A549 (cell line): ENCODE results near the gene PTPRN2. TPM values are rescaled to one million over a fixed set of nuclear protein-coding genes. Genes with fewer than 3 reads are reported as not detected.

Source experiments
- ATAC-seq, 2 experiments: fragments of 200-7000 bp in 1 of 2; fragments of >200 bp in 1 of 2; cut with Nextera tagmentation in 1 of 2; cut with Tn5 transposase in 1 of 2; 3 replicates each; pipeline versions ENCODE4 v1.8.0 to v1.9.1; 2018 to 2020; ENCODE audit warnings: mild to moderate bottlenecking in 1 of 2, moderate library complexity in 1 of 2
- CTCF ChIA-PET: fragments of 300-600 bp; sonication (Branson Sonifier 250); formaldehyde crosslinking; extraction: SDS; loops from one replicate; lab custom pipeline; 2021; ENCODE audit warnings: antibody characterized with exemption, inconsistent platforms; lab: Yijun Ruan, JAX
- POLR2A ChIA-PET: fragments of 350-600 bp; formaldehyde crosslinking; extraction: SDS; loops from one replicate; lab custom pipeline; 2021; ENCODE audit warnings: antibody characterized with exemption, inconsistent platforms; lab: Yijun Ruan, JAX
- DNase-seq, 2 experiments: peaks; one replicate each; pipeline versions ENCODE4 v3.0.0 to v3.0.0-alpha.2; 2011 to 2016; ENCODE audit warnings: low read depth in 1 of 2, low spot score in 1 of 2
- FAIRE-seq: peaks from 2 replicates; lab custom pipeline; 2011; peaks lifted over from hg19 to GRCh38; lab: Jason Lieb, UNC
- H3K27ac ChIP-seq, 2 experiments: fragments of >200 bp; sonication (Bioruptor Twin); formaldehyde crosslinking; 3 replicates each; pipeline ENCODE4 v1.5.1; 2016 to 2017
- H3K4me1 ChIP-seq: fragments of >200 bp; sonication (Bioruptor Twin); formaldehyde crosslinking; 3 replicates; pipeline ENCODE4 v1.6.1; 2016
- H3K4me2 ChIP-seq: fragments of >200 bp; sonication (Bioruptor Twin); formaldehyde crosslinking; 3 replicates; pipeline ENCODE4 v1.6.1; 2016
- H3K4me3 ChIP-seq: fragments of >200 bp; sonication (Bioruptor Twin); formaldehyde crosslinking; 3 replicates; pipeline ENCODE4 v1.5.1; 2016
- H3K9me3 ChIP-seq: fragments of >200 bp; sonication (Bioruptor Twin); formaldehyde crosslinking; 3 replicates; pipeline ENCODE4 v1.6.1; 2016
- BHLHE40 ChIP-seq: IDR thresholded peaks from 2 replicates; pipeline ENCODE4 v1.6.1; 2012; ENCODE audit warnings: low read depth, low read length, inconsistent platforms
- CBX8 ChIP-seq: fragments of 200-600 bp; sonication (generic); IDR thresholded peaks from 2 replicates; pipeline ENCODE4 v1.6.1; 2016
- CEBPB ChIP-seq, 2 experiments: fragments of >200 bp in 1 of 2; sonication (Bioruptor Twin) in 1 of 2; formaldehyde crosslinking in 1 of 2; IDR thresholded peaks; 2 replicates each; pipeline ENCODE4 v1.6.1; 2012 to 2016
- CHD4 ChIP-seq: fragments of 200-600 bp; sonication (generic); IDR thresholded peaks from 2 replicates; pipeline ENCODE4 v1.6.1; 2016; ENCODE audit warnings: antibody characterized with exemption, mild to moderate bottlenecking, borderline replicate concordance
- CTCF ChIP-seq: fragments of >200 bp; sonication (Bioruptor Twin); formaldehyde crosslinking; IDR thresholded peaks from 3 replicates; pipeline ENCODE4 v1.5.1; 2016
- FOSB ChIP-seq: fragments of 250-450 bp; sonication (Bioruptor Pico); IDR thresholded peaks from 2 replicates; pipeline ENCODE4 v1.5.0; 2020; ENCODE audit warnings: mild to moderate bottlenecking, moderate library complexity
- FOXS1 ChIP-seq: fragments of 250-450 bp; sonication (Bioruptor Pico); IDR thresholded peaks from 2 replicates; pipeline ENCODE4 v1.5.0; 2020; ENCODE audit warnings: mild to moderate bottlenecking, moderate library complexity
- GATA3 ChIP-seq: IDR thresholded peaks from 2 replicates; pipeline ENCODE4 v1.6.1; 2012; ENCODE audit warnings: borderline replicate concordance
- HOXB13 ChIP-seq: fragments of 250-450 bp; sonication (Bioruptor Pico); IDR thresholded peaks from 2 replicates; pipeline ENCODE4 v1.5.0; 2020; ENCODE audit warnings: low read depth, mild to moderate bottlenecking, moderate library complexity
- HOXB5 ChIP-seq: fragments of 250-450 bp; sonication (Bioruptor Pico); IDR thresholded peaks from 2 replicates; pipeline ENCODE4 v1.5.0; 2020; ENCODE audit warnings: mild to moderate bottlenecking, moderate library complexity
- JUN ChIP-seq, 2 experiments: fragments of >200 bp; sonication (Bioruptor Twin); formaldehyde crosslinking; IDR thresholded peaks; 2 replicates in 1 of 2; 3 replicates in 1 of 2; pipeline ENCODE4 v1.6.1; 2016 to 2017
- JUNB ChIP-seq: fragments of >200 bp; sonication (Bioruptor Twin); formaldehyde crosslinking; IDR thresholded peaks from 2 replicates; pipeline ENCODE4 v1.6.1; 2016
- KDM1A ChIP-seq: fragments of 200-600 bp; sonication (generic); IDR thresholded peaks from 2 replicates; pipeline ENCODE4 v1.6.1; 2016; ENCODE audit warnings: low read depth, mild to moderate bottlenecking
- KDM5A ChIP-seq: fragments of 200-600 bp; sonication (generic); IDR thresholded peaks from 2 replicates; pipeline ENCODE4 v1.6.1; 2016; ENCODE audit warnings: antibody characterized with exemption, mild to moderate bottlenecking
- MAX ChIP-seq: IDR thresholded peaks from 2 replicates; pipeline ENCODE4 v1.6.1; 2012
- NFE2L2 ChIP-seq: fragments of 150-350 bp; conservative IDR thresholded peaks from 2 replicates; pipeline ENCODE4 v1.6.1; 2014; ENCODE audit warnings: low read length
- NPAS2 ChIP-seq: fragments of 250-450 bp; sonication (Bioruptor Pico); IDR thresholded peaks from 2 replicates; pipeline ENCODE4 v1.8.0; 2022; ENCODE audit warnings: mild to moderate bottlenecking, moderate library complexity, borderline replicate concordance
- PHF8 ChIP-seq: fragments of 200-600 bp; sonication (generic); IDR thresholded peaks from 2 replicates; pipeline ENCODE4 v1.6.1; 2016; ENCODE audit warnings: low read depth, mild to moderate bottlenecking, antibody characterized with exemption, moderate library complexity, borderline replicate concordance
- POLR2A ChIP-seq: IDR thresholded peaks from 2 replicates; pipeline ENCODE4 v1.6.1; 2012; ENCODE audit warnings: mild to moderate bottlenecking, low read length
- RCOR1 ChIP-seq: fragments of 150-350 bp; IDR thresholded peaks from 2 replicates; pipeline ENCODE4 v1.6.1; 2014; ENCODE audit warnings: antibody characterized with exemption, low read length, low read depth
- RFX5 ChIP-seq: fragments of 450-650 bp; IDR thresholded peaks from 2 replicates; pipeline ENCODE4 v1.7.1; 2014; ENCODE audit warnings: antibody characterized with exemption, mild to moderate bottlenecking, moderate library complexity
- TP53 ChIP-seq: fragments of 250-450 bp; sonication (Bioruptor Pico); IDR thresholded peaks from 2 replicates; pipeline ENCODE4 v1.5.0; 2021; ENCODE audit warnings: mild to moderate bottlenecking, moderate library complexity
- ZNF302 ChIP-seq: fragments of 250-450 bp; sonication (Bioruptor Pico); IDR thresholded peaks from 2 replicates; pipeline ENCODE4 v1.9.0; 2021; ENCODE audit warnings: inconsistent platforms, mild to moderate bottlenecking, moderate library complexity
- WGBS: methylation state at CpG from one replicate; pipeline ENCODE4 v1.1.6; 2017; ENCODE audit errors: missing lambda C conversion rate; 5-methylcytosine and 5-hydroxymethylcytosine counted together
- polyA plus RNA-seq, 4 experiments: library from polyadenylated mRNA; depleted of rRNA in 3 of 4; stranded (reverse); fragments of >200 nt; fragmentation: RNase III in 1 of 4; extraction: RNeasy Plus Mini Kit Qiagen cat#74134 plus additional on column Dnase treatment in 1 of 4; gene quantifications; 2 replicates in 3 of 4; 3 replicates in 1 of 4; pipeline ENCODE4 v1.2.3, GENCODE V29; 2011 to 2017
- TF ChIP-seq, protein P1 (sequence below): fragments of 200-600 bp; sonication (generic); IDR thresholded peaks from 2 replicates; pipeline ENCODE4 v1.6.1; 2016; ENCODE audit warnings: antibody characterized with exemption, mild to moderate bottlenecking, moderate library complexity
- TF ChIP-seq, protein P2 (sequence below): fragments of >200 bp; sonication (Bioruptor Twin); formaldehyde crosslinking; IDR thresholded peaks from 3 replicates; pipeline ENCODE4 v1.6.1; 2016

PTPRN2 gene
- polyA plus RNA-seq, 2 of the 4 experiments (the other 2 are of a cell fraction): 0.41 to 1.2 TPM

DNA sequence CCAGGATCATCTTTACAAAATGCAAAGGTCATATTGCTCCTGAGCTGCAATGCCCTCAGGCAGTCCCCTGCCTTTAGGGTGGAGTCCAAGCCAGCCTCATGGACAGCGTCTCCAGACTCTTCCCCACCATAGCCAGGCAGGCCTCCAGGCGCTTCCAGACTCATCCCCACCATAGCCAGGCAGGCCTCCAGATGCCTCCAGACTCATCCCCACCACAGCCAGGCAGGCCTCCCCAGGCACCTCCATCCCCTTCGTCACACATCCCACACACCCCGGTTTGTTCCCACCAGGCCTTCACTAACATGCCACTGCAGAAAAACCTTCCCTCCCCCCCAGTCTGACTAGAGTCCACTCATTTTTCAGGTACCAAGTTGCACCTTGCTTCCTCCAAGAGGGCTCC, 70.1 kb downstream of the PTPRN2 start:
- WGBS: 46% methylated on average over 4 of the region's 4 CpGs
- FAIRE-seq: no peak
- H3K27ac ChIP-seq: no peak overlapping the region
- H3K9me3 ChIP-seq: peaks cover 5% of the 10 kb centered on the region
- CTCF ChIA-PET: no interaction called here
- H3K4me2 ChIP-seq: no peak overlapping the region
- no peaks in the 10 kb centered on the region for H3K4me1 ChIP-seq
- no peak for DNase-seq
- no peak overlapping the region for H3K4me3 ChIP-seq
- ATAC-seq: no peak
- TF ChIP-seq CHD4: no peak
- TF ChIP-seq KDM1A: no peak
- no peak for TF ChIP-seq TP53 (CRISPR knock-in tag)
- no peak for TF ChIP-seq KDM5A
- no peak for TF ChIP-seq CTCF
- TF ChIP-seq JUN (IDR thresholded peaks at IDR 0.05): no peak
- TF ChIP-seq, protein P1, sequence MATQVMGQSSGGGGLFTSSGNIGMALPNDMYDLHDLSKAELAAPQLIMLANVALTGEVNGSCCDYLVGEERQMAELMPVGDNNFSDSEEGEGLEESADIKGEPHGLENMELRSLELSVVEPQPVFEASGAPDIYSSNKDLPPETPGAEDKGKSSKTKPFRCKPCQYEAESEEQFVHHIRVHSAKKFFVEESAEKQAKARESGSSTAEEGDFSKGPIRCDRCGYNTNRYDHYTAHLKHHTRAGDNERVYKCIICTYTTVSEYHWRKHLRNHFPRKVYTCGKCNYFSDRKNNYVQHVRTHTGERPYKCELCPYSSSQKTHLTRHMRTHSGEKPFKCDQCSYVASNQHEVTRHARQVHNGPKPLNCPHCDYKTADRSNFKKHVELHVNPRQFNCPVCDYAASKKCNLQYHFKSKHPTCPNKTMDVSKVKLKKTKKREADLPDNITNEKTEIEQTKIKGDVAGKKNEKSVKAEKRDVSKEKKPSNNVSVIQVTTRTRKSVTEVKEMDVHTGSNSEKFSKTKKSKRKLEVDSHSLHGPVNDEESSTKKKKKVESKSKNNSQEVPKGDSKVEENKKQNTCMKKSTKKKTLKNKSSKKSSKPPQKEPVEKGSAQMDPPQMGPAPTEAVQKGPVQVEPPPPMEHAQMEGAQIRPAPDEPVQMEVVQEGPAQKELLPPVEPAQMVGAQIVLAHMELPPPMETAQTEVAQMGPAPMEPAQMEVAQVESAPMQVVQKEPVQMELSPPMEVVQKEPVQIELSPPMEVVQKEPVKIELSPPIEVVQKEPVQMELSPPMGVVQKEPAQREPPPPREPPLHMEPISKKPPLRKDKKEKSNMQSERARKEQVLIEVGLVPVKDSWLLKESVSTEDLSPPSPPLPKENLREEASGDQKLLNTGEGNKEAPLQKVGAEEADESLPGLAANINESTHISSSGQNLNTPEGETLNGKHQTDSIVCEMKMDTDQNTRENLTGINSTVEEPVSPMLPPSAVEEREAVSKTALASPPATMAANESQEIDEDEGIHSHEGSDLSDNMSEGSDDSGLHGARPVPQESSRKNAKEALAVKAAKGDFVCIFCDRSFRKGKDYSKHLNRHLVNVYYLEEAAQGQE: no peak
- no peak for TF ChIP-seq POLR2A
- TF ChIP-seq BHLHE40: no peak
- TF ChIP-seq NPAS2 (CRISPR knock-in tag): no peak
- TF ChIP-seq, all 56 proteins: peak for 0
- POLR2A ChIA-PET: no interaction called here

GRCh38 chr7:158517072-158517471, 70.6 kb downstream of the PTPRN2 start:
- H3K4me2 ChIP-seq: no peak overlapping the region
- WGBS: 53% methylated on average over 10 of the region's 11 CpGs
- ChIA-PET CTCF (no interaction called here), POLR2A (no interaction called here)
- TF ChIP-seq KDM1A (no peak), FOSB (CRISPR knock-in tag) (no peak), HOXB13 (no peak), RFX5 (no peak), KDM5A (no peak), GATA3 (no peak), HOXB5 (no peak), RCOR1 (no peak), CEBPB (IDR thresholded peaks at IDR 0.05) (no peak), JUNB (no peak), PHF8 (no peak), MAX (no peak), FOXS1 (CRISPR knock-in tag) (no peak), NFE2L2 (no peak), ZNF302 (CRISPR knock-in tag) (no peak), CBX8 (no peak), CTCF (no peak)
- TF ChIP-seq, protein P2, sequence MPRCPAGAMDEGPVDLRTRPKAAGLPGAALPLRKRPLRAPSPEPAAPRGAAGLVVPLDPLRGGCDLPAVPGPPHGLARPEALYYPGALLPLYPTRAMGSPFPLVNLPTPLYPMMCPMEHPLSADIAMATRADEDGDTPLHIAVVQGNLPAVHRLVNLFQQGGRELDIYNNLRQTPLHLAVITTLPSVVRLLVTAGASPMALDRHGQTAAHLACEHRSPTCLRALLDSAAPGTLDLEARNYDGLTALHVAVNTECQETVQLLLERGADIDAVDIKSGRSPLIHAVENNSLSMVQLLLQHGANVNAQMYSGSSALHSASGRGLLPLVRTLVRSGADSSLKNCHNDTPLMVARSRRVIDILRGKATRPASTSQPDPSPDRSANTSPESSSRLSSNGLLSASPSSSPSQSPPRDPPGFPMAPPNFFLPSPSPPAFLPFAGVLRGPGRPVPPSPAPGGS: no peak
- H3K4me1 ChIP-seq: no peaks in the 10 kb centered on the region
- H3K9me3 ChIP-seq: peaks cover 7% of the 10 kb centered on the region; the same call in 2 of the 3 replicates
- ATAC-seq (no peak), DNase-seq (no peak), FAIRE-seq (no peak)
- H3K27ac ChIP-seq: no peak overlapping the region
- H3K4me3 ChIP-seq: no peak overlapping the region
